ENCODE data around the gene FCRLB.

DNA sequence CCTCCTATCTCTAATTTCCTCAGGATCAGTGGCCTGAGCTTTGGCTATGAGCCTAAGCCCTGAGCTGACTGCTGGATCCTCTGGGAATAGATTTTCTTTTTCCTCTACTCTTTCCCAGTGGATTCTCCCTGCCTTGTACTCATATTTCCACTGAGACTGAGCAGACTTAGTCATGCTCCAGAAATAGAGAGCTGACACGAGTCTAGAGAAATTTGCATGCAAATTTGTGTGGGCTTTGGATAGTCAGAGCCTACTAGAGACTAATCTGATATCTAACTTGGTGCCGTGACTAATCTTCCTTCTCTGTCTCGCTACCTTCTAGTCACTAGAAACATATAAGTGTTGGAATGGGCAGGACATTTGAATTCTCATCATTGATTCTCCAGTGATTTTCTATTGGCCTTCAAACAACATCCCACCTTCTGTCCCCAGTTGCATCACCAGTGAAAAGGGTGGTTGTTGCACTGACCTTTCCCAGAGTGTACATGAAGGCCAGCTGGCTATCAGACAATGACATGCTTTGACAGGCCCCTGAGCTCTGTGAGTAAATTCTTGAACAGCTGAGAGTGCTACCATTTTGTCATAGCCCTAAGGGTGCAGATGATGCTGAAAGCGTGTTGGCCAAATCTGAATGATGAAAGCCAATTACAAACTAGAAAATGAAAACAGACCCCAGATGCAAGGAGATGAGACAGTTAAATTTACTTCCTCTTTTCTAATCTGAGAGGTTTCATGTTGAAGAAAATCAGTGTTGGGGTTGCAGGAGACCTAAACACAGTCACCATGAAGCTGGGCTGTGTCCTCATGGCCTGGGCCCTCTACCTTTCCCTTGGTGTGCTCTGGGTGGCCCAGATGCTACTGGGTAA, 14.6 kb upstream of the FCRLB start, which contains the start of gene FCRLA:
- TF ChIP-seq, protein P1, sequence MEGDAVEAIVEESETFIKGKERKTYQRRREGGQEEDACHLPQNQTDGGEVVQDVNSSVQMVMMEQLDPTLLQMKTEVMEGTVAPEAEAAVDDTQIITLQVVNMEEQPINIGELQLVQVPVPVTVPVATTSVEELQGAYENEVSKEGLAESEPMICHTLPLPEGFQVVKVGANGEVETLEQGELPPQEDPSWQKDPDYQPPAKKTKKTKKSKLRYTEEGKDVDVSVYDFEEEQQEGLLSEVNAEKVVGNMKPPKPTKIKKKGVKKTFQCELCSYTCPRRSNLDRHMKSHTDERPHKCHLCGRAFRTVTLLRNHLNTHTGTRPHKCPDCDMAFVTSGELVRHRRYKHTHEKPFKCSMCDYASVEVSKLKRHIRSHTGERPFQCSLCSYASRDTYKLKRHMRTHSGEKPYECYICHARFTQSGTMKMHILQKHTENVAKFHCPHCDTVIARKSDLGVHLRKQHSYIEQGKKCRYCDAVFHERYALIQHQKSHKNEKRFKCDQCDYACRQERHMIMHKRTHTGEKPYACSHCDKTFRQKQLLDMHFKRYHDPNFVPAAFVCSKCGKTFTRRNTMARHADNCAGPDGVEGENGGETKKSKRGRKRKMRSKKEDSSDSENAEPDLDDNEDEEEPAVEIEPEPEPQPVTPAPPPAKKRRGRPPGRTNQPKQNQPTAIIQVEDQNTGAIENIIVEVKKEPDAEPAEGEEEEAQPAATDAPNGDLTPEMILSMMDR (IDR thresholded peaks at IDR 0.05; ENCODE audit: low read depth, low read length, missing input control): no peak
- TF ChIP-seq SP1 (IDR thresholded peaks at IDR 0.05): no peak
- TF ChIP-seq, protein P2, sequence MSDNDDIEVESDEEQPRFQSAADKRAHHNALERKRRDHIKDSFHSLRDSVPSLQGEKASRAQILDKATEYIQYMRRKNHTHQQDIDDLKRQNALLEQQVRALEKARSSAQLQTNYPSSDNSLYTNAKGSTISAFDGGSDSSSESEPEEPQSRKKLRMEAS (IDR thresholded peaks at IDR 0.05): no peak
- TF ChIP-seq RAD21 (IDR thresholded peaks at IDR 0.05): no peak
- TF ChIP-seq YY1 (IDR thresholded peaks at IDR 0.05): no peak
- TF ChIP-seq, protein P3, sequence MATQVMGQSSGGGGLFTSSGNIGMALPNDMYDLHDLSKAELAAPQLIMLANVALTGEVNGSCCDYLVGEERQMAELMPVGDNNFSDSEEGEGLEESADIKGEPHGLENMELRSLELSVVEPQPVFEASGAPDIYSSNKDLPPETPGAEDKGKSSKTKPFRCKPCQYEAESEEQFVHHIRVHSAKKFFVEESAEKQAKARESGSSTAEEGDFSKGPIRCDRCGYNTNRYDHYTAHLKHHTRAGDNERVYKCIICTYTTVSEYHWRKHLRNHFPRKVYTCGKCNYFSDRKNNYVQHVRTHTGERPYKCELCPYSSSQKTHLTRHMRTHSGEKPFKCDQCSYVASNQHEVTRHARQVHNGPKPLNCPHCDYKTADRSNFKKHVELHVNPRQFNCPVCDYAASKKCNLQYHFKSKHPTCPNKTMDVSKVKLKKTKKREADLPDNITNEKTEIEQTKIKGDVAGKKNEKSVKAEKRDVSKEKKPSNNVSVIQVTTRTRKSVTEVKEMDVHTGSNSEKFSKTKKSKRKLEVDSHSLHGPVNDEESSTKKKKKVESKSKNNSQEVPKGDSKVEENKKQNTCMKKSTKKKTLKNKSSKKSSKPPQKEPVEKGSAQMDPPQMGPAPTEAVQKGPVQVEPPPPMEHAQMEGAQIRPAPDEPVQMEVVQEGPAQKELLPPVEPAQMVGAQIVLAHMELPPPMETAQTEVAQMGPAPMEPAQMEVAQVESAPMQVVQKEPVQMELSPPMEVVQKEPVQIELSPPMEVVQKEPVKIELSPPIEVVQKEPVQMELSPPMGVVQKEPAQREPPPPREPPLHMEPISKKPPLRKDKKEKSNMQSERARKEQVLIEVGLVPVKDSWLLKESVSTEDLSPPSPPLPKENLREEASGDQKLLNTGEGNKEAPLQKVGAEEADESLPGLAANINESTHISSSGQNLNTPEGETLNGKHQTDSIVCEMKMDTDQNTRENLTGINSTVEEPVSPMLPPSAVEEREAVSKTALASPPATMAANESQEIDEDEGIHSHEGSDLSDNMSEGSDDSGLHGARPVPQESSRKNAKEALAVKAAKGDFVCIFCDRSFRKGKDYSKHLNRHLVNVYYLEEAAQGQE (IDR thresholded peaks at IDR 0.05): no peak
- TF ChIP-seq, protein P4, sequence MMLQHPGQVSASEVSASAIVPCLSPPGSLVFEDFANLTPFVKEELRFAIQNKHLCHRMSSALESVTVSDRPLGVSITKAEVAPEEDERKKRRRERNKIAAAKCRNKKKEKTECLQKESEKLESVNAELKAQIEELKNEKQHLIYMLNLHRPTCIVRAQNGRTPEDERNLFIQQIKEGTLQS (IDR thresholded peaks at IDR 0.05): no peak
- TF ChIP-seq JUND (IDR thresholded peaks at IDR 0.05): no peak
- no peak for TF ChIP-seq FOXA1 (IDR thresholded peaks at IDR 0.05)
- TF ChIP-seq RXRA (IDR thresholded peaks at IDR 0.05): no peak
